Measurements from ENCODE around the gene SFSWAP. TPM values are rescaled to one million over a fixed set of nuclear protein-coding genes. Genes with fewer than 3 reads are reported as not detected.

The SFSWAP gene
- total RNA-seq, 1 donor from 2014 or later = 83.3 TPM

GRCh38 chr12:131847456-131847855 is 136.6 kb downstream of the SFSWAP start:
- no peaks in the 10 kb centered on the region for H3K4me1 Mint-ChIP-seq
- no peak overlapping the region for H3K27ac Mint-ChIP-seq (ENCODE audit: unreplicated experiment)
- H3K27me3 Mint-ChIP-seq (ENCODE audit: low read depth) = no peaks in the 10 kb centered on the region
- no peak for DNase-seq (ENCODE audit: low read depth, low spot score)
- no peak overlapping the region for H3K4me3 Mint-ChIP-seq
- H3K9me3 Mint-ChIP-seq = no peaks in the 10 kb centered on the region
- no peaks in the 10 kb centered on the region for H3K36me3 Mint-ChIP-seq (ENCODE audit: low read depth)
- TF ChIP-seq CTCF (conservative IDR thresholded peaks at IDR 0.05) = no peak

- no peaks in the 10 kb centered on the region for H3K36me3 Mint-ChIP-seq (ENCODE audit: low read depth)
- H3K9me3 Mint-ChIP-seq = no peaks in the 10 kb centered on the region
- no peak for TF ChIP-seq CTCF (conservative IDR thresholded peaks at IDR 0.05)
- no peaks in the 10 kb centered on the region for H3K27me3 Mint-ChIP-seq (ENCODE audit: low read depth)
- H3K4me3 Mint-ChIP-seq = no peak overlapping the region
- no peaks in the 10 kb centered on the region for H3K4me1 Mint-ChIP-seq
- H3K27ac Mint-ChIP-seq (ENCODE audit: unreplicated experiment) = no peak overlapping the region
- DNase-seq (ENCODE audit: low read depth, low spot score) = no peak
These were observed 137.9 kb downstream of the SFSWAP start for GRCh38 chr12:131848753-131849152.

Other genes starting within 250 kb of the SFSWAP start
- gene MMP17, start 117.3 kb downstream of the SFSWAP start, total RNA-seq = 90.9 and 94.8 TPM in 2 replicates
- gene ULK1, start 183.5 kb downstream of the SFSWAP start, total RNA-seq = 59.2 and 69.3 TPM in 2 replicates
- gene PUS1, start 218.2 kb downstream of the SFSWAP start, total RNA-seq = 48.7 and 50.9 TPM in 2 replicates
- gene EP400, start 238.9 kb downstream of the SFSWAP start, total RNA-seq = 73.4 and 75.6 TPM in 2 replicates

Data from neural crest cell (in vitro differentiated cells).